H9 (cell line): Measurements from ENCODE around the gene OPN5. TPM values are rescaled to one million over a fixed set of nuclear protein-coding genes. Genes with fewer than 3 reads are reported as not detected.
A peak's percentile ranks its signal among the peaks of the same experiment; 100 is the strongest.

Experiments
- DNase-seq: peaks from one replicate; pipeline ENCODE4 v3.0.0-alpha.2; 2017
- H2AFZ ChIP-seq: one replicate; pipeline ENCODE4 v1.6.1; 2013; ENCODE audit warnings: mild to moderate bottlenecking, low read length, control low read depth, moderate library complexity
- H2AK5ac ChIP-seq: 2 replicates; pipeline ENCODE4 v1.6.1; 2013; ENCODE audit warnings: low read length, control low read depth, mixed read lengths; ENCODE audit not compliant: insufficient read length
- H2BK120ac ChIP-seq: one replicate; pipeline ENCODE4 v1.6.1; 2013; ENCODE audit warnings: low read depth, mild to moderate bottlenecking, low read length, control low read depth, inconsistent platforms; ENCODE audit not compliant: poor library complexity, severe bottlenecking
- H2BK12ac ChIP-seq: 2 replicates; pipeline ENCODE4 v1.6.1; 2013; ENCODE audit warnings: low read length, control low read depth, mixed read lengths, low read depth; ENCODE audit not compliant: insufficient read length
- H2BK15ac ChIP-seq: 2 replicates; pipeline ENCODE4 v1.6.1; 2013; ENCODE audit warnings: low read depth, low read length, control low read depth
- H2BK20ac ChIP-seq: one replicate; pipeline ENCODE4 v1.6.1; 2013; ENCODE audit warnings: low read depth, mild to moderate bottlenecking, low read length, control low read depth, inconsistent platforms; ENCODE audit not compliant: poor library complexity, severe bottlenecking
- H2BK5ac ChIP-seq: 2 replicates; pipeline ENCODE4 v1.6.1; 2013; ENCODE audit warnings: low read length, control low read depth, mixed read lengths; ENCODE audit not compliant: insufficient read length
- H3K14ac ChIP-seq: 2 replicates; pipeline ENCODE4 v1.6.1; 2013; ENCODE audit warnings: low read length, control low read depth; ENCODE audit not compliant: insufficient read depth
- H3K18ac ChIP-seq: 2 replicates; pipeline ENCODE4 v1.6.1; 2013; ENCODE audit warnings: low read depth, mild to moderate bottlenecking, mixed read lengths, low read length, control low read depth; ENCODE audit not compliant: insufficient read length
- H3K23ac ChIP-seq: 2 replicates; pipeline ENCODE4 v1.6.1; 2013; ENCODE audit warnings: low read length, control low read depth, mixed read lengths, low read depth; ENCODE audit not compliant: insufficient read length
- H3K23me2 ChIP-seq: 2 replicates; pipeline ENCODE4 v1.6.1; 2013; ENCODE audit warnings: low read depth, mild to moderate bottlenecking, mixed read lengths, low read length, control low read depth; ENCODE audit not compliant: insufficient read length, poor library complexity, severe bottlenecking
- H3K27ac ChIP-seq: 2 replicates; pipeline ENCODE4 v1.5.1; 2013; ENCODE audit warnings: low read length, control low read depth, mixed read lengths, low read depth; ENCODE audit not compliant: insufficient read length
- H3K27me3 ChIP-seq: 2 replicates; pipeline ENCODE4 v1.6.1; 2013; ENCODE audit warnings: low read length, control low read depth, inconsistent platforms; ENCODE audit not compliant: insufficient read depth
- H3K4ac ChIP-seq: 2 replicates; pipeline ENCODE4 v1.6.1; 2013; ENCODE audit warnings: low read depth, mild to moderate bottlenecking, control low read depth, inconsistent platforms, low read length, moderate library complexity
- H3K4me1 ChIP-seq: 2 replicates; pipeline ENCODE4 v1.6.1; 2013; ENCODE audit warnings: low read length, control low read depth, inconsistent platforms; ENCODE audit not compliant: insufficient read depth
- H3K4me2 ChIP-seq: 2 replicates; pipeline ENCODE4 v1.6.1; 2013; ENCODE audit warnings: low read length, control low read depth, mixed read lengths; ENCODE audit not compliant: insufficient read length, insufficient read depth
- H3K56ac ChIP-seq: 2 replicates; pipeline ENCODE4 v1.6.1; 2013; ENCODE audit warnings: low read depth, mild to moderate bottlenecking, mixed read lengths, low read length, control low read depth; ENCODE audit not compliant: insufficient read length
- H3K79me1 ChIP-seq: 2 replicates; pipeline ENCODE4 v1.6.1; 2013; ENCODE audit warnings: low read depth, mild to moderate bottlenecking, moderate library complexity, low read length, control low read depth, inconsistent platforms; ENCODE audit not compliant: insufficient read depth, poor library complexity, severe bottlenecking
- H3K79me2 ChIP-seq: 2 replicates; pipeline ENCODE4 v1.6.1; 2013; ENCODE audit warnings: low read length, control low read depth, inconsistent platforms; ENCODE audit not compliant: insufficient read depth
- H3K9ac ChIP-seq: 2 replicates; pipeline ENCODE4 v1.6.1; 2013; ENCODE audit warnings: low read length, control low read depth, mixed read lengths; ENCODE audit not compliant: insufficient read length; ENCODE audit errors: extremely low read depth
- H3K9me3 ChIP-seq: one replicate; pipeline ENCODE4 v1.6.1; 2013; ENCODE audit warnings: low read depth, low read length, inconsistent platforms; ENCODE audit not compliant: control insufficient read depth
- H3T11ph ChIP-seq: one replicate; pipeline ENCODE4 v1.6.1; 2013; ENCODE audit warnings: mild to moderate bottlenecking, low read length, control low read depth, inconsistent platforms
- H4K20me1 ChIP-seq: one replicate; pipeline ENCODE4 v1.6.1; 2013; ENCODE audit not compliant: control insufficient read depth, insufficient read length, insufficient read depth
- H4K5ac ChIP-seq: 2 replicates; pipeline ENCODE4 v1.6.1; 2013; ENCODE audit warnings: low read depth, mild to moderate bottlenecking, mixed read lengths, low read length, control low read depth; ENCODE audit not compliant: insufficient read length
- H4K8ac ChIP-seq: replicated peaks from 2 replicates; pipeline ENCODE4 v1.6.1; 2013; ENCODE audit warnings: low read length, control low read depth, mixed read lengths, low read depth; ENCODE audit not compliant: insufficient read length
- H4K91ac ChIP-seq: 2 replicates; pipeline ENCODE4 v1.6.1; 2013; ENCODE audit warnings: low read depth, mild to moderate bottlenecking, moderate library complexity, mixed read lengths, low read length, control low read depth; ENCODE audit not compliant: insufficient read length
- H3K27ac Mint-ChIP-seq, 3 experiments: 2 replicates in 2 of 3; 3 replicates in 1 of 3; pipeline ENCODE4 v1.8.0; 2020 to 2021; ENCODE audit warnings: mixed read lengths in 3 of 3, mild to moderate bottlenecking in 1 of 3, moderate library complexity in 1 of 3
- H3K27me3 Mint-ChIP-seq: 2 replicates; pipeline ENCODE4 v1.8.0; 2021; ENCODE audit warnings: low read depth, mild to moderate bottlenecking, moderate library complexity, mixed read lengths
- H3K36me3 Mint-ChIP-seq, 3 experiments: 2 replicates in 2 of 3; 3 replicates in 1 of 3; pipeline ENCODE4 v1.8.0; 2020 to 2021; ENCODE audit warnings: low read depth in 3 of 3, mixed read lengths in 3 of 3; ENCODE audit not compliant: insufficient read depth in 1 of 3
- H3K4me1 Mint-ChIP-seq, 2 experiments: 2 replicates each; pipeline ENCODE4 v1.8.0; 2020; ENCODE audit warnings: mixed read lengths in 2 of 2
- H3K4me3 Mint-ChIP-seq, 2 experiments: 2 replicates in 1 of 2; 3 replicates in 1 of 2; pipeline ENCODE4 v1.8.0; 2020 to 2021; ENCODE audit warnings: mild to moderate bottlenecking in 2 of 2, mixed read lengths in 2 of 2, moderate library complexity in 1 of 2
- H3K9me3 Mint-ChIP-seq, 2 experiments: 2 replicates in 1 of 2; 3 replicates in 1 of 2; pipeline ENCODE4 v1.8.0; 2020; ENCODE audit warnings: mild to moderate bottlenecking in 2 of 2, mixed read lengths in 2 of 2, moderate library complexity in 1 of 2
- CTCF ChIP-seq: fragments of 200-600 bp; sonication (generic); conservative IDR thresholded peaks from 3 replicates; pipeline ENCODE4 v1.8.0; 2021; ENCODE audit warnings: antibody characterized with exemption, mild to moderate bottlenecking
- WGBS: extraction: QIAGEN DNeasy Blood & Tissue Kit; methylation state at CpG from one replicate; pipeline ENCODE4 v1.1.7; 2013; ENCODE audit warnings: missing lambda C conversion rate, low lambda C conversion rate, mixed read lengths; ENCODE audit not compliant: insufficient read length; ENCODE audit errors: extremely low coverage; 5-methylcytosine and 5-hydroxymethylcytosine counted together
- total RNA-seq: library from RNA; stranded (reverse); gene quantifications from 2 replicates; pipeline ENCODE4 v1.2.1, GENCODE V29; 2021

Gene OPN5
- total RNA-seq, 1 experiment from 2014 or later, result not detected

- no CpG with 5 or more reads among the region's 5 CpGs for WGBS
- H3K36me3 Mint-ChIP-seq, result no peaks in the 10 kb centered on the region
- no peaks in the 10 kb centered on the region for H3K9me3 ChIP-seq
- H3K23me2 ChIP-seq, result no peaks in the 10 kb centered on the region
- no peak overlapping the region for H3K4ac ChIP-seq
- no peak overlapping the region for H3K4me2 ChIP-seq
- no peak overlapping the region for H2BK15ac ChIP-seq
- H3K14ac ChIP-seq, result no peak overlapping the region
- no peaks in the 10 kb centered on the region for H3K79me2 ChIP-seq
- no peak for DNase-seq
- no peak overlapping the region for H3K18ac ChIP-seq
- no peak overlapping the region for H2BK5ac ChIP-seq
- H4K91ac ChIP-seq, result no peak overlapping the region
- no peak overlapping the region for H3K9ac ChIP-seq
- no peak overlapping the region for H3K23ac ChIP-seq
- no peak for TF ChIP-seq CTCF
- peaks cover 84% of the 10 kb centered on the region for H3K27me3 Mint-ChIP-seq
- no peak overlapping the region for H2AK5ac ChIP-seq
- H2BK120ac ChIP-seq, result no peak overlapping the region
- peaks cover 0 to 2% of the 10 kb centered on the region in 2 experiments; a peak in 1 of 5 replicates for H3K9me3 Mint-ChIP-seq
- no peaks in the 10 kb centered on the region for H3K79me1 ChIP-seq
- H3K27ac ChIP-seq, result no peak overlapping the region
- no peak overlapping the region for H3K56ac ChIP-seq
- peaks cover 22 to 29% of the 10 kb centered on the region in 2 experiments for H3K4me1 Mint-ChIP-seq
- H2BK12ac ChIP-seq, result no peak overlapping the region
- no peak overlapping the region for H3T11ph ChIP-seq
- H2BK20ac ChIP-seq, result no peak overlapping the region
- 0 out of 2 replicates have a peak, but pooled peaks cover 3% of the 10 kb centered on the region for H3K4me1 ChIP-seq
- H2AFZ ChIP-seq, result no peak overlapping the region
- peaks cover 24% of the 10 kb centered on the region; the same call in 1 of the 2 replicates for H3K27me3 ChIP-seq
- no peak overlapping the region for H3K4me3 Mint-ChIP-seq
- peak overlapping the region in 1 of 3 experiments; percentile 38; a peak in 1 of 7 replicates for H3K27ac Mint-ChIP-seq
- no peaks in the 10 kb centered on the region for H4K20me1 ChIP-seq
- H4K5ac ChIP-seq, result no peak overlapping the region
- no peak overlapping the region for H4K8ac ChIP-seq
Observed at GRCh38 chr6:47788498-47788884, 6.7 kb downstream of the OPN5 start.
